Liver (tissue), 9 donors: Measurements from ENCODE around the gene GRIK1. TPM values are rescaled to one million over a fixed set of nuclear protein-coding genes. Genes with fewer than 3 reads are reported as not detected.

ENCODE experiments used
- DNase-seq: peaks from one replicate; pipeline ENCODE4 v3.0.0-alpha.2; 2017; ENCODE audit warnings: low spot score
- H3K27ac ChIP-seq, 2 donors: one replicate each; pipeline ENCODE4 v1.7.0; 2013; ENCODE audit warnings: inconsistent platforms in 2 of 2, low read length in 2 of 2, control low read depth in 1 of 2, low read depth in 1 of 2, mild to moderate bottlenecking in 1 of 2
- H3K27me3 ChIP-seq, 4 donors: one replicate each; pipeline versions ENCODE4 v1.6.1 to v1.7.0; 2013; ENCODE audit warnings: low read length in 3 of 4, inconsistent platforms in 1 of 4, mild to moderate bottlenecking in 1 of 4, moderate library complexity in 1 of 4; ENCODE audit not compliant: control insufficient read depth in 4 of 4, insufficient read depth in 4 of 4
- H3K36me3 ChIP-seq, 4 donors: one replicate each; pipeline versions ENCODE4 v1.6.1 to v1.7.0; 2013; ENCODE audit warnings: low read length in 3 of 4, mild to moderate bottlenecking in 3 of 4, low read depth in 1 of 4, moderate library complexity in 1 of 4; ENCODE audit not compliant: control insufficient read depth in 4 of 4, insufficient read depth in 3 of 4
- H3K4me1 ChIP-seq, 4 donors: one replicate each; pipeline versions ENCODE4 v1.6.1 to v1.7.0; 2013; ENCODE audit warnings: low read length in 3 of 4, mild to moderate bottlenecking in 3 of 4, moderate library complexity in 1 of 4; ENCODE audit not compliant: control insufficient read depth in 4 of 4, insufficient read depth in 4 of 4
- H3K4me3 ChIP-seq, 3 donors: one replicate each; pipeline versions ENCODE4 v1.6.1 to v1.7.0; 2013; ENCODE audit warnings: low read length in 3 of 3, control low read depth in 1 of 3, low read depth in 1 of 3, mild to moderate bottlenecking in 1 of 3
- H3K9ac ChIP-seq, 2 donors: one replicate each; pipeline ENCODE4 v1.7.0; 2013; ENCODE audit warnings: low read length in 2 of 2, mild to moderate bottlenecking in 2 of 2, moderate library complexity in 2 of 2, control low read depth in 1 of 2, low read depth in 1 of 2
- H3K9me3 ChIP-seq, 4 donors: one replicate each; pipeline versions ENCODE4 v1.6.1 to v1.7.0; 2013; ENCODE audit warnings: low read length in 3 of 4; ENCODE audit not compliant: control insufficient read depth in 4 of 4
- EGR1 ChIP-seq, 2 donors: IDR thresholded peaks; 2 replicates each; pipeline ENCODE4 v1.6.1; 2016 to 2018; ENCODE audit warnings: antibody characterized with exemption in 2 of 2, low read depth in 2 of 2
- FOXA1 ChIP-seq: IDR thresholded peaks from 2 replicates; pipeline ENCODE4 v1.6.1; 2016; ENCODE audit warnings: antibody characterized with exemption
- FOXA2 ChIP-seq: IDR thresholded peaks from 2 replicates; pipeline ENCODE4 v1.6.1; 2016; ENCODE audit warnings: antibody characterized with exemption
- GABPA ChIP-seq, 2 donors: IDR thresholded peaks in 1 of 2; conservative IDR thresholded peaks in 1 of 2; 2 replicates each; pipeline ENCODE4 v1.6.1; 2016; ENCODE audit warnings: antibody characterized with exemption in 2 of 2, mild to moderate bottlenecking in 1 of 2, moderate library complexity in 1 of 2
- HNF4A ChIP-seq, 2 donors: conservative IDR thresholded peaks; 2 replicates each; pipeline ENCODE4 v1.6.1; 2016; ENCODE audit warnings: antibody characterized with exemption in 2 of 2, mild to moderate bottlenecking in 2 of 2
- HNF4G ChIP-seq: IDR thresholded peaks from 2 replicates; pipeline ENCODE4 v1.6.1; 2016; ENCODE audit warnings: antibody characterized with exemption
- JUND ChIP-seq, 2 donors: IDR thresholded peaks; 2 replicates each; pipeline ENCODE4 v1.6.1; 2016; ENCODE audit warnings: antibody characterized with exemption in 2 of 2
- NR2F2 ChIP-seq: IDR thresholded peaks from 2 replicates; pipeline ENCODE4 v1.6.1; 2016; ENCODE audit warnings: antibody characterized with exemption
- RAD21 ChIP-seq, 2 donors: IDR thresholded peaks; 2 replicates each; pipeline ENCODE4 v1.6.1; 2016; ENCODE audit warnings: antibody characterized with exemption in 2 of 2, mild to moderate bottlenecking in 2 of 2
- RXRA ChIP-seq, 2 donors: IDR thresholded peaks; 2 replicates each; pipeline ENCODE4 v1.6.1; 2017 to 2018; ENCODE audit warnings: antibody characterized with exemption in 2 of 2, mild to moderate bottlenecking in 1 of 2
- SP1 ChIP-seq: IDR thresholded peaks from 2 replicates; pipeline ENCODE4 v1.6.1; 2018; ENCODE audit warnings: antibody characterized with exemption, mild to moderate bottlenecking
- TAF1 ChIP-seq: conservative IDR thresholded peaks from 2 replicates; pipeline ENCODE4 v1.6.1; 2016; ENCODE audit warnings: antibody characterized with exemption, mild to moderate bottlenecking
- WGBS: extraction: QIAGEN DNeasy Blood & Tissue Kit; methylation state at CpG from one replicate; pipeline ENCODE4 v1.1.7; 2013; 5-methylcytosine and 5-hydroxymethylcytosine counted together
- polyA plus RNA-seq, 2 donors: library from polyadenylated mRNA; stranded (reverse) in 1 of 2; unstranded in 1 of 2; fragments of 200-250 nt in 1 of 2; fragments of >200 nt in 1 of 2; fragmentation: Nextera tagmentation in 1 of 2; extraction: Ambion mirVana in 1 of 2; gene quantifications; one replicate each; pipeline versions ENCODE4 v1.2.1 to v1.2.3, GENCODE V29; 2013 to 2015
- total RNA-seq, 2 donors: library from RNA; depleted of rRNA; stranded (reverse); fragments of >200 nt; gene quantifications; one replicate each; pipeline ENCODE4 v1.2.3, GENCODE V29; 2014
- TF ChIP-seq, protein P1 (sequence below): IDR thresholded peaks from 2 replicates; pipeline ENCODE4 v1.6.1; 2016; ENCODE audit warnings: antibody characterized with exemption
- TF ChIP-seq, protein P2 (sequence below): fragments of 150-350 bp; IDR thresholded peaks from 2 replicates; pipeline ENCODE4 v1.5.1; 2017; ENCODE audit warnings: improper control_type of control experiment, low read depth, low read length; ENCODE audit not compliant: missing input control
- TF ChIP-seq, protein P3 (sequence below): IDR thresholded peaks from 2 replicates; pipeline ENCODE4 v1.6.1; 2016; ENCODE audit warnings: antibody characterized with exemption, mild to moderate bottlenecking
- donor health status: healthy.
- donor health status: healthy.
- donor health status: healthy.
- donor health status: healthy.
- donor health status: healthy.

Gene GRIK1
- total and polyA plus RNA-seq, 4 donors, result 0.02 to 0.14 (median 0.05) TPM; not detected in 1

DNA sequence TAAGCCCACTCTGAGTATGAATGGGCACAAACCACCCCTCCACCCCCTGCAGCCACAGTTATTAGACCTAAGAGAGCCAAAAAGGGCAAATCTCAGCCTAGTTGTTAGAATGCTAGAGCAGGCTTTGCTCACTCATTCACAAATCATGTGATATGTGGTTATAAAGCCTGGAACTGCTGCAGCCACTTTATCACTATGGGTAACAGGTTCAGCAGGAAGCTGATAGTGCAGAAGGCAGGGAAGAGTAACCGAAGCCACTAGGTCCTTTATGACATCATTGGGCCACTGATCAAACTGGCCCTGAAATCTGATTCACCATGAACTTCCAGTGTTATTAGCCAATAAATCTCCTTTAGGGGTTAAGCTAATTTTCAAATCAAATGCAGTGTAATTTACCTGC is 134.7 kb downstream of the GRIK1 start:
- Histone ChIP-seq H3K4me1 (no peaks in the 10 kb centered on the region), H3K4me3 (no peak overlapping the region), H3K27me3 (no peaks in the 10 kb centered on the region), H3K9ac (no peak overlapping the region), H3K36me3 (no peaks in the 10 kb centered on the region), H3K27ac (no peak overlapping the region), H3K9me3 (no peaks in the 10 kb centered on the region)
- WGBS, result 59% methylated on average over 1 of the region's 1 CpG
- DNase-seq, result no peak
- TF ChIP-seq, protein P1, sequence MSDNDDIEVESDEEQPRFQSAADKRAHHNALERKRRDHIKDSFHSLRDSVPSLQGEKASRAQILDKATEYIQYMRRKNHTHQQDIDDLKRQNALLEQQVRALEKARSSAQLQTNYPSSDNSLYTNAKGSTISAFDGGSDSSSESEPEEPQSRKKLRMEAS, result no peak
- TF ChIP-seq JUND (IDR thresholded peaks at IDR 0.05) (no peak), FOXA2 (no peak)

DNA sequence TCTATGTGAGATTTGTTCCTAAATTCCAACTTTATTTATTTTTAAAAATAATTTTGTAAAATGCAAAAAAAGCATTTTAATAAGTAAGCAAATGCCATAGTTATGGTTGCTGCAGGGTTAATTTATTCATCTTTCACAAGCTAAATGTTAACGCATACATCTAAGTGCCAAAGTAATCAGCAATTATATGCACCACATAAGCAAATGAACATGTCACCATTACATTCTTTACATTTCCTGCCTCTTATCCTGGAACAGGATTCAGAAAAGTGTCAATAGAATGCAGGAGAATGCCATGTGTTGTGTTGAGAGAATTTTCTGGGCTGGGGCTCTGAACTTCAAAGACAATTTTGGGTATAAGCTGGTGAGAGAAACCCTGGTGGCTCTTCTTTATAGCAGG is 136.6 kb downstream of the GRIK1 start:
- no peak for DNase-seq
- no peak overlapping the region for H3K4me3 ChIP-seq
- WGBS, result 83% methylated on average over 1 of the region's 1 CpG

DNA sequence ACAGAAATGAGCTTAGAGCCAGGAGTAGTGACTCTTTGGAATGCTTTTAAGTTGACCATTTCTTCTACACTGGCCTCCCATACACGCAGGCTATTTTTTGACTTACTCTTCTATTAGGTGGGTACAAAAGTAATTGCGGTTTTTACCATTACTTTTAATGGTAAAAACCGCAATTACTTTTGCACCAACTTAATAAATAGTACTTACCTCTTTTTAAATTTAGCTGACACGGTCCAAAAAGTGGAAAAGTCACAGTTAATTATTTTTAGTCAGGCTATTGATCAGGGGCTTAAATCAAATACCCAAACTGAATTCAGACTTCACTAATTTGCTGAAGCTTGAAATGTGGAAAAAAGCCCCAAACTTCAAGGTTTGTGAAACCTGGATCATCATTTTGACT is 138.7 kb downstream of the GRIK1 start:
- no peaks in the 10 kb centered on the region for H3K36me3 ChIP-seq
- H3K4me1 ChIP-seq, result no peaks in the 10 kb centered on the region
- WGBS, result 87% methylated on average over 4 of the region's 4 CpGs
- no peak for DNase-seq
- H3K9me3 ChIP-seq, result no peaks in the 10 kb centered on the region
- no peak overlapping the region for H3K4me3 ChIP-seq
- TF ChIP-seq RAD21 (IDR thresholded peaks at IDR 0.05) (no peak), JUND (IDR thresholded peaks at IDR 0.05) (no peak), NR2F2 (no peak), EGR1 (IDR thresholded peaks at IDR 0.05; ENCODE audit: low read depth in 2 of 2) (no peak), FOXA1 (no peak), SP1 (no peak), GABPA (IDR thresholded peaks at IDR 0.05 in 1 of 2, conservative IDR thresholded peaks at IDR 0.05 in 1 of 2) (no peak), RXRA (IDR thresholded peaks at IDR 0.05) (no peak), HNF4A (conservative IDR thresholded peaks at IDR 0.05) (no peak)
- TF ChIP-seq, protein P2, sequence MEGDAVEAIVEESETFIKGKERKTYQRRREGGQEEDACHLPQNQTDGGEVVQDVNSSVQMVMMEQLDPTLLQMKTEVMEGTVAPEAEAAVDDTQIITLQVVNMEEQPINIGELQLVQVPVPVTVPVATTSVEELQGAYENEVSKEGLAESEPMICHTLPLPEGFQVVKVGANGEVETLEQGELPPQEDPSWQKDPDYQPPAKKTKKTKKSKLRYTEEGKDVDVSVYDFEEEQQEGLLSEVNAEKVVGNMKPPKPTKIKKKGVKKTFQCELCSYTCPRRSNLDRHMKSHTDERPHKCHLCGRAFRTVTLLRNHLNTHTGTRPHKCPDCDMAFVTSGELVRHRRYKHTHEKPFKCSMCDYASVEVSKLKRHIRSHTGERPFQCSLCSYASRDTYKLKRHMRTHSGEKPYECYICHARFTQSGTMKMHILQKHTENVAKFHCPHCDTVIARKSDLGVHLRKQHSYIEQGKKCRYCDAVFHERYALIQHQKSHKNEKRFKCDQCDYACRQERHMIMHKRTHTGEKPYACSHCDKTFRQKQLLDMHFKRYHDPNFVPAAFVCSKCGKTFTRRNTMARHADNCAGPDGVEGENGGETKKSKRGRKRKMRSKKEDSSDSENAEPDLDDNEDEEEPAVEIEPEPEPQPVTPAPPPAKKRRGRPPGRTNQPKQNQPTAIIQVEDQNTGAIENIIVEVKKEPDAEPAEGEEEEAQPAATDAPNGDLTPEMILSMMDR, result no peak
- TF ChIP-seq, protein P3, sequence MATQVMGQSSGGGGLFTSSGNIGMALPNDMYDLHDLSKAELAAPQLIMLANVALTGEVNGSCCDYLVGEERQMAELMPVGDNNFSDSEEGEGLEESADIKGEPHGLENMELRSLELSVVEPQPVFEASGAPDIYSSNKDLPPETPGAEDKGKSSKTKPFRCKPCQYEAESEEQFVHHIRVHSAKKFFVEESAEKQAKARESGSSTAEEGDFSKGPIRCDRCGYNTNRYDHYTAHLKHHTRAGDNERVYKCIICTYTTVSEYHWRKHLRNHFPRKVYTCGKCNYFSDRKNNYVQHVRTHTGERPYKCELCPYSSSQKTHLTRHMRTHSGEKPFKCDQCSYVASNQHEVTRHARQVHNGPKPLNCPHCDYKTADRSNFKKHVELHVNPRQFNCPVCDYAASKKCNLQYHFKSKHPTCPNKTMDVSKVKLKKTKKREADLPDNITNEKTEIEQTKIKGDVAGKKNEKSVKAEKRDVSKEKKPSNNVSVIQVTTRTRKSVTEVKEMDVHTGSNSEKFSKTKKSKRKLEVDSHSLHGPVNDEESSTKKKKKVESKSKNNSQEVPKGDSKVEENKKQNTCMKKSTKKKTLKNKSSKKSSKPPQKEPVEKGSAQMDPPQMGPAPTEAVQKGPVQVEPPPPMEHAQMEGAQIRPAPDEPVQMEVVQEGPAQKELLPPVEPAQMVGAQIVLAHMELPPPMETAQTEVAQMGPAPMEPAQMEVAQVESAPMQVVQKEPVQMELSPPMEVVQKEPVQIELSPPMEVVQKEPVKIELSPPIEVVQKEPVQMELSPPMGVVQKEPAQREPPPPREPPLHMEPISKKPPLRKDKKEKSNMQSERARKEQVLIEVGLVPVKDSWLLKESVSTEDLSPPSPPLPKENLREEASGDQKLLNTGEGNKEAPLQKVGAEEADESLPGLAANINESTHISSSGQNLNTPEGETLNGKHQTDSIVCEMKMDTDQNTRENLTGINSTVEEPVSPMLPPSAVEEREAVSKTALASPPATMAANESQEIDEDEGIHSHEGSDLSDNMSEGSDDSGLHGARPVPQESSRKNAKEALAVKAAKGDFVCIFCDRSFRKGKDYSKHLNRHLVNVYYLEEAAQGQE, result no peak
- TF ChIP-seq, protein P1, result no peak
- H3K27ac ChIP-seq, result no peak overlapping the region
- no peak overlapping the region for H3K9ac ChIP-seq
- no peaks in the 10 kb centered on the region for H3K27me3 ChIP-seq

More for the DNA sequence above, 136.6 kb downstream of the GRIK1 start:
- H3K9me3 ChIP-seq, result no peaks in the 10 kb centered on the region
- H3K36me3 ChIP-seq, result no peaks in the 10 kb centered on the region
- H3K4me1 ChIP-seq, result no peaks in the 10 kb centered on the region
- H3K27me3 ChIP-seq, result no peaks in the 10 kb centered on the region
- H3K9ac ChIP-seq, result no peak overlapping the region
- no peak overlapping the region for H3K27ac ChIP-seq
- TF ChIP-seq RXRA (IDR thresholded peaks at IDR 0.05) (no peak), FOXA2 (no peak), RAD21 (IDR thresholded peaks at IDR 0.05) (no peak), TAF1 (no peak), HNF4G (no peak), NR2F2 (no peak)
- TF ChIP-seq, protein P1, result no peak
